Tibial nerve (tissue), 4 donors: ENCODE data around the gene TNFAIP2. TPM values are rescaled to one million over a fixed set of nuclear protein-coding genes. Genes with fewer than 3 reads are reported as not detected.

Source experiments
- DNase-seq, 2 donors: peaks; one replicate each; pipeline ENCODE4 v3.0.0-alpha.2; 2019; ENCODE audit warnings: low spot score in 2 of 2
- H3K27ac ChIP-seq, 4 donors: fragments of 200-600 bp; sonication (generic) in 3 of 4; one replicate each; pipeline ENCODE4 v1.5.1; 2017 to 2019; ENCODE audit warnings: mild to moderate bottlenecking in 1 of 4
- H3K27me3 ChIP-seq, 2 donors: fragments of 200-600 bp; sonication (generic) in 1 of 2; one replicate each; pipeline versions ENCODE4 v1.5.1 to v1.6.0; 2017 to 2019
- H3K36me3 ChIP-seq, 3 donors: fragments of 200-600 bp; sonication (generic); one replicate each; pipeline ENCODE4 v1.5.1; 2018 to 2019
- H3K4me1 ChIP-seq, 4 donors: fragments of 200-600 bp; sonication (generic) in 3 of 4; one replicate each; pipeline ENCODE4 v1.5.1; 2017 to 2019
- H3K4me3 ChIP-seq, 4 donors: fragments of 200-600 bp; sonication (generic) in 3 of 4; one replicate each; pipeline ENCODE4 v1.5.1; 2017 to 2019; ENCODE audit warnings: mild to moderate bottlenecking in 1 of 4, moderate library complexity in 1 of 4
- H3K9me3 ChIP-seq, 4 donors: fragments of 200-600 bp; sonication (generic) in 3 of 4; one replicate each; pipeline ENCODE4 v1.5.1; 2017 to 2019
- CTCF ChIP-seq, 5 experiments: fragments of 200-600 bp in 3 of 5; fragments of 450-650 bp in 2 of 5; sonication (generic) in 3 of 5; IDR thresholded peaks; one replicate each; pipeline ENCODE4 v1.5.1; 2016 to 2019; ENCODE audit warnings: antibody characterized with exemption in 5 of 5, mild to moderate bottlenecking in 3 of 5, moderate library complexity in 2 of 5
- EP300 ChIP-seq, 2 donors: sonication (generic); formaldehyde crosslinking; IDR thresholded peaks; one replicate each; pipeline ENCODE4 v1.6.1; 2017; ENCODE audit warnings: antibody characterized with exemption in 2 of 2, mild to moderate bottlenecking in 1 of 2
- POLR2A ChIP-seq, 2 donors: fragments of 450-650 bp; IDR thresholded peaks; one replicate each; pipeline ENCODE4 v1.6.1; 2017; ENCODE audit warnings: antibody characterized with exemption in 2 of 2, mild to moderate bottlenecking in 2 of 2, moderate library complexity in 2 of 2
- WGBS, 2 donors: methylation state at CpG; one replicate each; pipeline ENCODE4 v1.1.5; 2018; 5-methylcytosine and 5-hydroxymethylcytosine counted together
- total RNA-seq, 4 donors: library from RNA; depleted of rRNA; stranded (reverse); fragments of >200 nt; gene quantifications; one replicate each; pipeline ENCODE4 v1.1.0, GENCODE V29; 2016

The TNFAIP2 gene
- total RNA-seq, 4 donors from 2014 or later: 42.9 to 49.4 (median 47.8) TPM

DNA sequence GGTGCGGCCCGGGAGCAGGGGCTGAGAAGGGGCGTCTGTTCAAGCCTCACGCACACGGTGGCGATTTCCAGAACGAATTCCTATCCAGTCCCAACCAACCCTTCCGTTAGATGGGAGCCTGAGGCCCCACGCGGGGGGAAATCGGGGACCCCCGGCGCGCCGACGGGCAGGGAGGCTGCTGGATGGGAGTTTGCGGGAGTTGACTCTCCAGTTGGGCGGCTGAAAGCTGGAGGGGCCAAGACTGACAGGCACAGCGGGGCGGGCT is 18.9 kb upstream of the TNFAIP2 start:
- Histone ChIP-seq H3K36me3 (no peaks in the 10 kb centered on the region), H3K4me1 (peaks cover 0 to 45% (median 26%) of the 10 kb centered on the region in 4 donors), H3K4me3 (no peak overlapping the region), H3K9me3 (no peaks in the 10 kb centered on the region), H3K27me3 (peaks cover 2 to 44% of the 10 kb centered on the region in 2 donors), H3K27ac (no peak overlapping the region)
- TF ChIP-seq EP300 (IDR thresholded peaks at IDR 0.05): no peak
- no peak for TF ChIP-seq POLR2A (IDR thresholded peaks at IDR 0.05)
- no peak for TF ChIP-seq CTCF (IDR thresholded peaks at IDR 0.05)
- WGBS, 2 donors: 17 to 18% methylated on average over 1 to 13 of the region's 20 CpGs
- no peak for DNase-seq

GRCh38 chr14:103104654-103105452 is 18.4 kb upstream of the TNFAIP2 start:
- Histone ChIP-seq H3K9me3 (no peaks in the 10 kb centered on the region), H3K27me3 (peaks cover 2 to 44% of the 10 kb centered on the region in 2 donors)

DNA sequence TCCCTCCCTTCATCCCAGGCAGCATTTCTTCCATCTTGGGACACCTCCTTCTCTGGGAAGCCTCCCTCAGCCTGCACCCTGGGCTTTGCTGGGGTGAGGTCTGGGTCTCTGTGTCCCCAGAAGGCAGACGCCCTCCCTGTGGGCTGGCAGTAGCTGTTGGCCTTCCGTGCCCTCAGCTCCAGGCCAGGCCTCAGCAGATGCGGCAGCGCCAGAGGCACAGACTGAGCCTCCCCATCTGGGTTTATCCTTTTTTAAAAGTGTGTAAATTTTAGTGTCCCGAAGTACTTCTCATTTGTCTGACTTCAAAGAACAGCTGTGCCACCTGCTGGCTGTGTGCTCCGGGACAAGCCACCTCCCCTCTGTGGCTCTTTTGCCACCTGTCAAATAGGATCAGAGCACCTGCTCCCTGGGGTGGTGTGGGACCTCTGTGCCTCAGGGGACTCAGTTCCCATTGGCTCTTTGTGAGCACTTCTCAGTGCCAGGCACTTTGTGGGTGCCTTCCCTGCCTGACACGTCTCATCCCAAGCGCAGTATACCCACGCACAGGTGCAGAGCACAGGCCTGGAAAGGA is 17.6 kb upstream of the TNFAIP2 start:
- TF ChIP-seq POLR2A (IDR thresholded peaks at IDR 0.05) (no peak), EP300 (IDR thresholded peaks at IDR 0.05) (no peak), CTCF (IDR thresholded peaks at IDR 0.05) (peak in 1 of 5 experiments; percentile 6)
- 54 to 70% methylated on average over 7 of the region's 9 CpGs for WGBS, 2 donors
- Histone ChIP-seq H3K27me3 (peaks cover 2 to 42% of the 10 kb centered on the region in 2 donors), H3K36me3 (no peaks in the 10 kb centered on the region), H3K4me1 (peaks cover 0 to 49% (median 37%) of the 10 kb centered on the region in 4 donors), H3K9me3 (no peaks in the 10 kb centered on the region), H3K27ac (no peak overlapping the region), H3K4me3 (no peak overlapping the region)
- no peak for DNase-seq

More at GRCh38 chr14:103104654-103105452, 18.4 kb upstream of the TNFAIP2 start:
- WGBS, 2 donors: 5 to 6% methylated on average over 38 to 50 of the region's 59 CpGs
- Histone ChIP-seq H3K4me3 (no peak overlapping the region), H3K36me3 (no peaks in the 10 kb centered on the region), H3K4me1 (peaks cover 0 to 43% (median 30%) of the 10 kb centered on the region in 4 donors), H3K27ac (no peak overlapping the region)
- TF ChIP-seq CTCF (IDR thresholded peaks at IDR 0.05) (peak; percentile 94 to 99 (median 98)), POLR2A (IDR thresholded peaks at IDR 0.05) (no peak)
- peak; percentile 53 to 69 for DNase-seq

DNA sequence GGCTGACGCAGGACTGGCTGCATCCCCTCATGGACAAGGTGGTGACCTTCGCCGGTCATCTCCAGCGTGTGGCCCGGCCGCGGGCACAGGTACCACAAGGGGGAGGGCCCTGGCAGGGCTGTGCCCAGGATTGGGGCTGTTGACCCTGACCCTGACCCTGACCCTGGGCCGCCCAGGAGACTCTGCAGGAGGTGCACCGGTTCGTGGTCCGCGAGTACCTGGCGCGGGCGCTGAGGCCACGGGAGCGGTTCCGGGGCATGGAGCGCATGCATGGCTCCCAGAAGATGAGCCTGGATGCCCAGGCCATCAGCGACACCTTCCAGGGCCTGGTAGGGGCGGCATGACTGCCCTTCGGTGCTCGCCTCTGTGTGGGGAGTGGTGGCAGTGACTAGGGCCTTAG is 15.8 kb upstream of the TNFAIP2 start:
- H3K4me1 ChIP-seq: peaks cover 0 to 61% (median 46%) of the 10 kb centered on the region in 4 donors
- no peak overlapping the region for H3K27ac ChIP-seq
- TF ChIP-seq POLR2A (IDR thresholded peaks at IDR 0.05): no peak
- peaks cover 2 to 25% of the 10 kb centered on the region in 2 donors for H3K27me3 ChIP-seq
- H3K4me3 ChIP-seq: no peak overlapping the region
- 94 to 98% methylated on average over 14 to 23 of the region's 23 CpGs for WGBS, 2 donors
- no peaks in the 10 kb centered on the region for H3K9me3 ChIP-seq
- DNase-seq: no peak
- no peaks in the 10 kb centered on the region for H3K36me3 ChIP-seq

- TF ChIP-seq EP300 (IDR thresholded peaks at IDR 0.05) (no peak), CTCF (IDR thresholded peaks at IDR 0.05) (no peak), POLR2A (IDR thresholded peaks at IDR 0.05) (no peak)
- H3K27ac ChIP-seq: peak overlapping the region in 1 of 4 donors; percentile 29
Observed at GRCh38 chr14:103107941-103108748, 15.1 kb upstream of the TNFAIP2 start.

More at GRCh38 chr14:103107941-103108748, 15.1 kb upstream of the TNFAIP2 start:
- Histone ChIP-seq H3K9me3 (no peaks in the 10 kb centered on the region), H3K4me3 (no peak overlapping the region), H3K27me3 (peaks cover 2 to 18% of the 10 kb centered on the region in 2 donors), H3K4me1 (peaks cover 0 to 59% (median 40%) of the 10 kb centered on the region in 4 donors), H3K36me3 (no peaks in the 10 kb centered on the region)
- WGBS, 2 donors: 79 to 80% methylated on average over 17 to 25 of the region's 28 CpGs
- no peak for DNase-seq
